ENCODE results near the gene YBX3.
"Not testable (repeated sequence)": the region's sequence is repeated elsewhere in the genome, so short reads cannot be mapped to it uniquely, and the experiment has no call there.

Gene YBX3

DNA sequence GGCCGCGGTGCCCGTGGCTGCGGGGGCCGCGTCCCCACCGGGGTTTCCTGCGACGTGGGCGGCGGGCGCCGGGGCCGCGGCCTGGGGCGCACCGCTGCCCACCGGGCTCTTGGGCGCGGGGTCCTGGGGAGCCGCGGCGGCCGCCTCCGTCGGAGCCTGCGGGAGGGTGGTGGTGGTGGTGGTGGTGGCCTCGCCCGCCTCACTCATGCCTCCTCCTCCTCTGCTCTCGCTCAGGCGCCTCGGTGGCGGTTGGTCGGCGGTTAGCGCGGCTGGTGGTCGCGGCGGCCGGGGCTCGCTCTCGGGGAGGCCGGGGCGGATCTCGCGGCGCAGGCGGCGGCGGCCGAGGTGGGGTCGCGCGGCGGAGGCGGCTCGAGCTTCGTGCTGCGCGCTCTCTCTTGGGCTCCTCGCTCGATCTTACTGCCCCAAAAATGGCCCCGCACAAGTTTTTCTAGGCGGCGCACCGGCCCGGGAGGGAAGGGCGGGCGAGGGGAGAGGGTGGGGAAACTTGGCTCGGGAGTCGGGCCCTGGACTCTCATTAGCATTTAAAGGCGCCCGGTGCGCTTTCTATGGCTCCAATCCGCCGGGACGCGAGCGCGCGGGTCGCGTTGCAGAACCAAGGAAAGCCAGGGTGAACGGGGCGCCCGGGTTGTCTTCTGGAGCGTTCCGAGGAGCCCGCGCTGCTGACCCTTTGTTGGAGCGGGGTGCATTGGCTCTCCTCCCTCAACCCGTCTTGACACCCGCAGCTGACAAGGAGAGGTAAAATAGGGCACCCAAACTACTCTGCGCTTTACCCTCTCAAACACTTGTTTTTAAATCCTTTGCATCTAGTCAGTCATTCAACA, at the start of gene YBX3:
Gene YBX3, minus strand, starts transcription at position 419 of the 842 bp plus-strand sequence. Its CDS starts 212 bp downstream, at position 207.
- peak; percentile 64 for DNase-seq (ENCODE audit: low spot score)

DNA sequence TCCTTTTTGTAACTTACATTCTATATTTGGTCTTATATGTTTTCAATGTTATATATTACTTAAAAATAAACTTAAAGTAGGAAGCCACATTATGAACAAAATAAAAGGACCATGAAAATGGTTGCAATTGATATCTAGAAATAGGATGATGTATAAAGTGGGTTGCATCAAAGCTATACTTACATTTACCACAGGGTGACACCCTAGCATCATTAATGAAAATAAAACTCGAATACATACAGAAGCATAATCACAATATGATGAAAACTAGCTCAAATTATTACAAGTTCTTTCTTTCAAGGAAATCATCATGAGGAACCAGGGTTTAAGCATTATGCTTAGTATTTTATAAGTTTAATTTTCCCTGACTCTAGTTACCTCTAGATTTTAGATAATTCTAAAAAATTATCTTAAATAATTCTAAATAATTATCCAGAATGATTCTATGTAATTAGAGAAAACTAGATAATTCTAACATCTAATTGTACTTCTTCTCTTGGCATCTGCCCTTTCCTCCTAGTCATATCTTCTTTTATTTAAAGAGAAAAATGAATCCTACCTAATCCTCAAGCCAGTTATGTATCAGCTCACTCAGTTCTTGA, 48.1 kb upstream of the YBX3 start:
- peak; percentile 48 for DNase-seq (ENCODE audit: low spot score)

DNA sequence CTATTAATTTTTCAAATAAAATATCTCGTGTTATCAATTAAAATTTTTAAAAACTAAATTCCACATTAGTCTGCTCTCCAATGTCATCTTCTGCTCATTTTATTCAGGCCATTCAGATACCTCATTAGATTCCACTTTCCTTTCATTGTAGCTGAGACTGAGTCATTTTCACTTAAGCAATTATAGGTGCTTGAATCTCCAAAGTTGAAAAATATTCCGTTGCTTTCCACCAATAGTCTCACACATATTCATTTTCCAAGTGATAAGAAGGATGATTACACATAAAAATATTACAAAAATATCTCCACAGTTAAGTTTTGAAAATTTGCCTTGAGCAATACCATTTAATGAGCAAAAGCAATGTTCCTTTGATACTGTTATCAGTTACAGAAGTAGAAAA, 36.5 kb upstream of the YBX3 start:
- DNase-seq (ENCODE audit: low spot score) = no peak

DNA sequence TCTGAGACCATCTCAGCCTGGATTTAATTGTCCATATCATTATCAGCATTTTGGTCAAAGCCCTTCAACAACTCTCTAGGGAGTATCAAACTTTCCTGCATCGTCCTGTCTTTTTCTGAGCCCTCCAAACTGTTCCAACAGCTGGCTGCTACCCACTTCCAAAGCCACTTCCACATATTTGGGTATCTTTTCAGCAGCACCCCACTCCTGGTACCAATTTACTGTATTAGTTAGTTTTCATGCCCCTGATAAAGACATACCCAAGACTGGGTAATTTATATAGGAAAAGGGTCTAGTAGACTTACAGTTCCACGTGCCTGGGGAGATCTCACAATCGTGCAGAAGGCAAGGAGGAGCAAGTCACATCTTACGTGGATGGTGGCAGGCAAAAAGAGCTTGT, 33.1 kb upstream of the YBX3 start:
- DNase-seq (ENCODE audit: low spot score) = no peak

DNA sequence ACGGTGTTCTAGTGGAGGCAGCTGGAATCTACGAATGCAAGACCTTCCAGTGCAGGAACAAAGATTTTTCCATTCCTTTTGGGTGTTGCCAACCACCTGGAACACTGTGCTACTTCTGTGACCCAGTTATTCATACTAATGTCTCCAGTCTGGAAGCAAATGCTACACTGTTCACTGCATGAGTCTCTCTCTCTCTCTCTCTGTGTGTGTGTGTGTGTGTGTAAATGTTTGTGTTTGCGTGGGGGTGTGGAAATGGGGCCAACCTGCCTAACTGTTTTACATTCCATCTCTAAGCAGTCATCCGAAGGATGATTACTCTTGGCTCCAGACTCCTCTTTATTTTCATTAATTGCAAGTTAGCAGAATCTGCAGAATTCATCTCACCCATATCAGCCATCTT, 29.9 kb upstream of the YBX3 start:
- DNase-seq (ENCODE audit: low spot score) = no peak

DNA sequence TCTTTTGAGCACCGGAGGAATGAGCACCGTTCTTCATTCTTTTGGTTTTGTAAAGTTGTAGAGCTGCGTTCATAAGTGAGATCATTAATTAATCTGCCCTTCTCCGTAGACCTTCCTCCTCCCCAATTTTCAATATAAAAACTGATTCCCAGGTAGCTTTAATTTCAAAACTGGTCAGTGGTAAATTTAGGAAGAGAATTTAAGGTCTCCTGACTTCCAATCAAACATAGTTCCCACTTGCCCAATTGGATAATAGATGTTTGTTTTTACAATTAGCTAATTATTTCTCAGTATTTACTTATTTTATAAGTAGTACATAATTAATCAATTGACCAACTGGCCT, 27.2 kb upstream of the YBX3 start:
- DNase-seq (ENCODE audit: low spot score) = no peak

DNA sequence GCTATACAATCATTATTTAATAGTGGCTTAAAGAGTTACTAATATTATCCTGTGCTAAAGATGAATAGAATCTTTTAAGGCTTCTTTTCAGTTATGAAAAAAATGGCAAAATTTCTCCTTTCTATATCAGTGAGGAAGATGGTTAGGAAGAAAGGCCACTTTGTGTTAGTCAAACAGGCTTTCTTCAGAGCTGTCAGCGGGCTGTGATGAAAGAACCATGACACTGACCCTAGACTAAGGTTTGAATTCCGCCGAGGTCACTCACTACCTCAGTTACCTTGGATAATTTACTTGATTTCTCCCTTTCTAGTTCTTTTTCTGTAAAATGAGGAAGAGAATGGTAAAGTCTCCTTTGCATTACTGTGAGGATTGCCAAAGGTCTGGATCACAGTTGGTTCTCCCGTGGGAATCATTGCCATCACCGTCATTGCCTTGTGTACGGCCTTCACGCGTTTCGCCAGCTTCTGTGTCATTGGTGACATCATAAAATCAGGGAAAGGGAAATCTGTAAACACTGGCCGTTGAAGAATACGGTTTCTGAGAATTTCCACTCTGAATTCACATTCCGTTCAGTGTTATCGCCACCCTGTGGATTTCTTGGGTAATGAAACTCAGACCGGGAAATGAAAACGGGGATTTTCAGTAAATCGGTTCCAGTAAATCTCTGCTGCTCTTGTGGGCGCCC, 26.7 kb upstream of the YBX3 start:
- DNase-seq (ENCODE audit: low spot score) = peak; percentile 84

DNA sequence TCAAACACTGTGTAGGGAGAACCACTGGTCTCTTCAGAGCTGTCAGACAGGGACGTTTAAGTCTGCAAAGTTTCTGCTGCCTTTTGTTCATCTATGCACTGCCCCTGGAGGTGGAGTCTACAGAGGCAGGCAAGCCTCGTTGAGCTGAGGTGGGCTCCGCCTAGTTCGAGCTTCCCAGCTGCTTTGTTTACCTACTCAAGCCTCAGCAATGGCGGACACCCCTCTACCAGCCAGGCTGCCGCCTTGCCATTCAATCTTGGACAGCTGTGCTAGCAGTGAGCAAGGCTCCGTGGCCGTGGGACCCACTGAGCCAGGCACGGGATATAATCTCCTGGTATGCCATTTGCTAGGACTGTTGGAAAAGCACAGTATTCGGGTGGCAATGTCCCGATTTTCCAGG, 24.6 kb upstream of the YBX3 start:
- DNase-seq (ENCODE audit: low spot score) = no peak

DNA sequence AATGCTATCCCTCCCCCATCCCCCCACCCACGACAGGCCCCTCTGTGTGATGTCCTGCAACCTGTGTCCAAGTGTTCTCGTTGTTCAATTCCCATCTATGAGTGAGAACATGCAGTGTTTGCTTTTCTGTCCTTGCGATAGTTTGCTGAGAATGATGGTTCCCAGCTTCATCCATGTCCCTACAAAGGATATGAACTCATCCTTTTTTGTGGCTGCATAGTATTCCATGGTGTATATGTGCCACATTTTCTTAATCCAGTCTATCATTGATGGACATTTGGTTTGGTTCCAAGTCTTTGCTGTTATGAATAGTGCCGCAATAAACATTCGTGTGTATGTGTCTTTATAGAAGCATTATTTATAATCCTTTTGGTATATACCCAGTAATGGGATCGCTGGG, 20.3 kb upstream of the YBX3 start:
- not testable (repeated sequence) for DNase-seq (ENCODE audit: low spot score)

DNA sequence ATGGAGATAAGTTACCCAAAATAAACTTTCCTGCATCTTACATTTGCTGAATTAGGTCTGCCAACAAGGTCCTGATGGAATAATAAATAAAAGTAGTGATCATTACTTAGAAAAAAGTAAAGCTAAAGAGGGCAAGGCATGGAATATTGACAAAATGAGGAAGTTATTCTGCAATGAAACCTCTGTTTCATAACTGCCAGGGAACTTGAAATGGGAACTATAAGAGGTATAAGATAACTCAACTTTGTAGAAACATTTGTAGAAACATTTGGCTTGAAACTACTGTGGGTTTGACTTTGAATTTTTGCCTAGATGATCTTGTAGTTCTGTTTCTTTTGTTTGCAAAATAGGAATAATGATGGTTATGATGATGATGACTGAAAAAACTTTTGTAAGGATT, 18.7 kb upstream of the YBX3 start:
- no peak for DNase-seq (ENCODE audit: low spot score)

DNA sequence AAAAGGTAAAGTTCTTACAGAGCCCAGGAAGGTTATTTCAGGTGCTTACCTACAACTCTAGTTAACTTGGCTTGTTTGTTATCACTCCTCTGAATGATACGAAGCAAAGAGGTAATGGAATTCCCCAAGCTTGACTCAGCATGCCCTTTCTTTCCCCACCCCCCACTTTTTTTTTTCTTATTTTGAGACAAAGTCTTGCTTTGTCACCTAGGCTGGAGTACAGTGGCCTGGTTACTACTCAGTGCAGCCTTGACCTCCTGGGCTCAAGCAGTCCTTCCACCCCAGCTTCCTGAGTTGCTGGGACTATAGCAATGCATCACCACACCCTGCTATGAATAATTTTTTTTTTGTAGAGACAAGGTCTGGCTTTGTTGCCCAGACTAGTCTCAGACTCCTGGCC, 17.1 kb upstream of the YBX3 start:
- no peak for DNase-seq (ENCODE audit: low spot score)

DNA sequence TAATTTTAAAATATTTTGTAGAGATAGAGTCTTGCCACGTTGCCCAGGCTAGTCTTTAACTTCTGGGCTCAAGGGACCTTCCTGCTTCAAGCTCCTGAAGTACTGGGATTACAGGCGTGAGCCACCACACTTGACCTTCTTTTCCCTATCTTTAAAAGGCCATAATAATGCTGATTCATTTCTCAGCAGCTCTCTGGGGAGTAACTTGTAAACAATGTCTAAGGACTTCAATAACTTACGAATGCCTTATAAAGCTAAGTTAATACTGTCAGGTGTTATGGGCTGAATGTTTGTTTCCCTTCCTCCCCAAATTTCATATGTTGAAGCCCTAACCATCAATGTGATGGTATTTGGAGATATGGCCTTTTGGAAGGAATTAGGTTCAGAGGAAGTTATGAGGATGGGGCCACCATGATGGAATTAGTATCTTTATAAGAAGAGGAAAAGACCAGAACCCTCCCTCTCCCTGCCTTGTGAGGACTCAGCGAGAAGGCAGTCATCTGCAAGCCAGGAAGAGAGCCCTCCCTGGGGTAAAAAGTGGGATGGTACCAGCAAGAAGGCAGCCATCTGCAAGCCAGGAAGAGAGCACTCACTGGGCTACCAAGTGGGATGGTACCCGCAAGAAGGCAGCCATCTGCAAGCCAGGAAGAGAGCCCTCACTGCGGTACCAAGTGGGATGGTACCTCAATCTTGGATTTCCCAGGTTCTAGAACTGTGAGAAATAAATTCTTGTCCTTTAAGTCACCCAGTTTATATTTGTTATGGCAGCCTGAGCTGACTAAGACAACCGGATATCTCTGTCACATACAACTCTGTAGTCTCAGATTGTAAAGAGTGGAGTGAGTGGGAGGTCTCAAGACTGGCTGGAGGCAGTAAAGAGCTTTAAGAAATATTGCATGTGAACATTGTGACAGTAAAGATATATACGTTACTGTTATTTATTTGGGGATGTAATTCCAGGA, 16.3 kb upstream of the YBX3 start:
- no peak for DNase-seq (ENCODE audit: low spot score)

DNA sequence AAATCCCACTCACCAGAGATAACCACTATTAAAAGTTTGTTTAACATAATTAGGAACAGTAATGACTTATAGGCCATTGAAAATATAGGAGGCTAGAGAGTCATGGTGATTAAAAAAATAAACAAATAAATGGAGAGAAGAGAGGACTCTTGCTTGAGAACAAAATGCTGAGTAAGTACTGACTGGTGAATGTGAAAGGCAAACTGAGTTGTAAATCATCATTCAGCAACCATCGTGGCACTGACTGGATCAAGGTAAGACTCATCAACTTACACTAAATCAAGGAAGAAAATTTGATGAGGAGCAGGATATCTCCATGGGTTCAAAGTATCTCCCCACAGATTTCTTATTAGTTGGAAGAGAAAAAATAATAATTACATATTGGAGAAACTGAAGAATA, 14.1 kb upstream of the YBX3 start:
- no peak for DNase-seq (ENCODE audit: low spot score)

DNA sequence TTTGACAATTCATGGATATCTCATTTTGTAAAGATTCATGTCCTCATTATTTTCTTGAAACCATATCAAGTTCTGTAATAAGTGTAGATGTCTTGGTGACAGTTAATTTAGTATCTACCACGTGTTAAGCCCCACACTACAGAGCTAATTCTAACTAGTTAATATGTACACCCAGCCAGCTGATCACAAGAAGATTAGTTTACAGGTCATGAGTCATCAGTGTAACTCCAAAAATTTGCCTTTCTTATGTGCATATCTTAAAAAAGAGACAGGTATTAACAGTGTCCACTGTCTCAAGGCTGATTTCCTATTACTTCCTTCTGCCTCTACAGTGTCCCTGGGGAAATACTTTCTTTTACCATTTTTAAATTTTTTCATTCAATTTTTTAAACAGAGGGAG, 13.3 kb upstream of the YBX3 start:
- no peak for DNase-seq (ENCODE audit: low spot score)

DNA sequence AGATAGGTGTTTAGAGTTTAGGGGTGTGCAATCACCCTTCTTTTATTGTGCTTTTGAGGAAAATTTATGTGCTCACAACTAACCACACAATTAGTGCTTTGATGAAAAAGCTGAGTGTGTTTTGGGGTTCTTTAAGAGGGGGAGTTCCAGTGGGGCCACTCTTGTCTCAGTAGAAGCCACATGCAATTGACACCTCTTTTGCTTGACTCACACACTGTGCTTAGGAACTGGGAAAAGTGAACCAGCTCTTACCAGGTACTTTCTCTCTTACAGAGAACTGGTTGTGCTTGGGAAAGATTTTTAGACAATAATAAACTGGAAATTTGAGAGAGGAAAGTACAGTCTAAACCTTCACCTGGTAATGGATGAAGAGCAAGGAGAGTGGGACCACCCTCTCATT, 12.3 kb upstream of the YBX3 start:
- DNase-seq (ENCODE audit: low spot score) = no peak

DNA sequence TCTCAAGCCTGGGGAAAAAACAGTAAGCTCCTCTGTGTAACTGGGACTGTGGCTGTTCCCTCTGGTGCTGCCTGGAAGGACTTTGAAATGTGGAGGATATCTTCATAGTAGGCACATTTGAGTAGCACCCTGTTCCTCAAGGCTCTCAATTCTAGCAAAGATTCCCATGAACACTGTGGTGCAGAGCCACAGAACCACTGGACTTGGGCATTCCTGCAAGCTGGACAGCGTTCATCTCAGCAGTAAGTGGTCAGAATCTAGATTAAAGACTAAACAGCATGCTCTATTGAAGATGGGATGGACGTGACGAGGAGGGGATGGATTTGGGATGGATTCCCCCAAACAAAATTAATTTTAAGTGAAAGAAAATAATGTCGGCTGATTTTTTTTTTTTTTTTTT, 9.4 kb upstream of the YBX3 start:
- DNase-seq (ENCODE audit: low spot score) = no peak

DNA sequence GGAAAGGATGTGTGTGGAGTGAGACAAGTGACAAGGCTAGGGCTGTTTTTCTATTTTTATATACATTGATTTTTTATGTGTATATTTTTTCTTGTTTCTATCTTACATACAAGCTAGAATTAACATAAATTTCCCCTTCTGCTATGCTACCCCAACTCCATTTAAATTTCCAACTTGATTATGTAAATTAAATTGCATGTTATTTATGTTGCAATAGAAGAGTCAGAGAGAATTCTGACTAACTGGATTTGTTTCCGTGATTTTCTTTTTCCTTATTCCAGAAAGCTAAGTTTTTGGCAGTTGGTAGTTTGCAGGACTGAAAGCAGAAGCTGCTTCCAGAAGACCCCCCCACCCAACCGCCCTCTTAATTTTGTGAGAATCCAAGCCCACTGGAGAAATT, 8.9 kb upstream of the YBX3 start:
- no peak for DNase-seq (ENCODE audit: low spot score)

DNA sequence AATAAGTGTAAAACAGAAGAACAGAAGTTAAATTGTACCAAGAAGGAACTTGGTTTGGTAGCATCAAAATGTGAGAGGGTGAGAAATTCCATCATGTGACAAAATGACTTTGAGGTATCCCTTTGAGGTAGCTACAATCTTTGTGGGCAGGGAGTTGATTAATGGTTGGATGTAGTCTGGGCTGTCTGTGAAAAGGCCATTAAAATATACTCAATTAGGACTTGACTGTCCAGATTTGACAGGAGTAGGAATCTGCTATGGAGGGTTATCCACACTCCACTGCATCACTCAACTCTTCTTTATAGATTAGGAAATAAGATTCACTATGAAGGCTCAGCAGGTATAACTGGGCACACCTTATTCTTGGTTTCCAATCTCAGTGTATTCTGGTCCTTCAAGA, 7.4 kb upstream of the YBX3 start:
- no peak for DNase-seq (ENCODE audit: low spot score)

DNA sequence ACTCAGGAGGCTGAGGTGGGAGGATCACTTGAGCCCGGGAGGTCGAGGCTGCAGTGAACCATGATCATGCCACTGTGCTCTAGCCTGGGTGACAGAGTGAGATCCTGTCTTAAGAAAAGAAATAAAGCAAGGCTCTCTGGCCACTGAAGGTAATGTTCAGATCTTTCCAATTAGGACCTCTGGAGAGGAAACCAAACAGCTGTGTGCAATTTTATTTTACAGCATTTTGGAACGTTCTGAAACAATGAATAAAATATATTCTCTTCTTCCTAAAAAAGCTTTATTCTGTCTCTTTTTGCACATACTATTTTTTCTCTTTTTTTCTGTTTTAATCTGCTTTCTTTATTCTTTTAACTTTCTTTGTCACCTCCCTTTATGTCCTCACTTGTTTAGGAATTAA, 5.0 kb upstream of the YBX3 start:
- no peak for DNase-seq (ENCODE audit: low spot score)

DNA sequence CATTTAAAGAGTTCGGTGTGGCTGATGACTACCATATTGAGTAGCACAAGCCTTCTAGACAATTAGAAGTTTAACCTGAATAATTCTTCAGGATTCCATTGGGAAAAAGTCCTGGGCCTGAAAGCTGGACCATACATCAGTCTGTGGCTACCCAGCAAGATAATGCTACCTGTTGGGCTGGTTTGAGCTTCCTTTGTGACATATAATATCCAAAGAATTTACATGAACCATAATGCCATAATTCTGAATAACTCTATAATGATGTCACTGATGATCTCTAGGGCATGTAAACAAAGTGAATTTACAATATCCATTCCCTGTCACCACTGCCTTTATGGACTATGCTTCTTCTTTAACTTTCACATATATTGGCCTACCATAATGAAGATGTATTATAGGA, 3.8 kb upstream of the YBX3 start:
- DNase-seq (ENCODE audit: low spot score) = no peak

DNA sequence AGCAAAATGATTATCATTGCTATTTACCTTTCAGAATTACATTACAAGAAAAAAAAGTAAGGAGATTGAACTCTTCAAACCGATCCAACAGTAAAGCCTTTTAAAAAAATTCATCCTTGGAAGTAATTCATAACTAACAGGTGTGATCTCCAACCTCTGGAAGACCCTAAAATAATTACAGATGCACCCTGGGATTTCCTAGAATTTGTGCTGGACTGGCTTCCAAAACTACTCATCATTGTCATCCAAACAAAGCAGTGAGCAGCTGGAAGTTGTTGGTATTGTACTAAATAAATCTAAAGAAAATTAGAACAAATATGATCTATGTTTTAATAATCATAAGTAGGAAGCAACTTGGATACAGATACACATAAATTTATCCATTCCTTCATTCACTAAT, 1.9 kb upstream of the YBX3 start:
- DNase-seq (ENCODE audit: low spot score) = no peak

DNA sequence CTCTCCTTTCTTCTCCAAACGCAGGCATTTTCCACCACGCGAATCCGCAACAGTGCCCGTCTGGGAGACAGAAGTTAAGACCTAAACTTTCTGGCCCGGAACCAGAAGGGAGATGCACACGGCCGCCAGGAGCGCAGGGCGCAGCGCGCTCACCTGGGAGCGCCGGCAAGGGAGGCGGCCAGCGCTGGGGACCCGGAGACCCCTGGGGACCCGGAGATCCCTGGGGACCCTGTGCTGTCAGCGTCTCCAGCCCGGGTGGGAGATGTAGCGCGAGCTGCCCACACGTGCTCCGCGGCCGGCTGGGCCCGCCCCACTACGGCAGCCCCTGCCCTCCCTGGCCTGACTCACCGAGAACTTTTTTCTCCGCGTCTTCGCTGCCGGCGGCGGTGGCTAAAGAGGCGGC, 620 bp downstream of the YBX3 start:
- peak; percentile 28 for DNase-seq (ENCODE audit: low spot score)

All from COLO829 (cell line).